ENCODE measurements around the gene POU2F3. TPM values are rescaled to one million over a fixed set of nuclear protein-coding genes. Genes with fewer than 3 reads are reported as not detected.

Gene POU2F3
- total RNA-seq, 4 donors from 2014 or later, result 0.27 to 0.46 TPM; not detected in 2

- WGBS, 2 donors (ENCODE audit: low coverage in 1 of 2), result 80 to 100% methylated on average over 1 of the region's 2 CpGs
- H3K36me3 ChIP-seq, result no peaks in the 10 kb centered on the region
- no peak overlapping the region for H3K27ac ChIP-seq
These were observed 926 bp downstream of the POU2F3 start for GRCh38 chr11:120240866-120241265.

GRCh38 chr11:120241277-120241676 is 1.3 kb downstream of the POU2F3 start:
- Histone ChIP-seq H3K9me3 (no peaks in the 10 kb centered on the region), H3K27me3 (peaks cover 76% of the 10 kb centered on the region), H3K4me3 (no peak overlapping the region), H3K27ac (no peak overlapping the region), H3K4me1 (peaks cover 0 to 10% (median 4%) of the 10 kb centered on the region in 3 donors), H3K36me3 (no peaks in the 10 kb centered on the region)
- no peak for ATAC-seq
- no peak for TF ChIP-seq POLR2A (IDR thresholded peaks at IDR 0.05)
- no peak for TF ChIP-seq POLR2AphosphoS5 (IDR thresholded peaks at IDR 0.05)
- no peak for TF ChIP-seq EP300 (IDR thresholded peaks at IDR 0.05)
- TF ChIP-seq CTCF (IDR thresholded peaks at IDR 0.05), result no peak
- WGBS, 2 donors (ENCODE audit: low coverage in 1 of 2), result 100% methylated on average over 2 of the region's 7 CpGs; no CpG with 5 or more reads in 1 of the 2 donors

More at GRCh38 chr11:120240866-120241265, 926 bp downstream of the POU2F3 start:
- no peak for ATAC-seq
- TF ChIP-seq CTCF (IDR thresholded peaks at IDR 0.05) (no peak), POLR2AphosphoS5 (IDR thresholded peaks at IDR 0.05) (no peak), POLR2A (IDR thresholded peaks at IDR 0.05) (no peak), EP300 (IDR thresholded peaks at IDR 0.05) (no peak)
- H3K27me3 ChIP-seq, result peaks cover 76% of the 10 kb centered on the region
- peaks cover 0 to 10% (median 4%) of the 10 kb centered on the region in 3 donors for H3K4me1 ChIP-seq
- H3K9me3 ChIP-seq, result no peaks in the 10 kb centered on the region
- H3K4me3 ChIP-seq, result no peak overlapping the region

GRCh38 chr11:120243221-120243620 is 3.3 kb downstream of the POU2F3 start:
- Histone ChIP-seq H3K36me3 (no peaks in the 10 kb centered on the region), H3K9me3 (no peaks in the 10 kb centered on the region), H3K4me3 (no peak overlapping the region), H3K27ac (no peak overlapping the region), H3K4me1 (peaks cover 0 to 10% (median 4%) of the 10 kb centered on the region in 3 donors), H3K27me3 (peaks cover 69% of the 10 kb centered on the region)
- WGBS, 2 donors (ENCODE audit: low coverage in 1 of 2), result 67% methylated on average over 2 of the region's 4 CpGs; no CpG with 5 or more reads in 1 of the 2 donors
- TF ChIP-seq EP300 (IDR thresholded peaks at IDR 0.05) (no peak), POLR2AphosphoS5 (IDR thresholded peaks at IDR 0.05) (no peak), CTCF (IDR thresholded peaks at IDR 0.05) (no peak), POLR2A (IDR thresholded peaks at IDR 0.05) (no peak)
- ATAC-seq, result no peak

GRCh38 chr11:120244476-120245365 is 4.8 kb downstream of the POU2F3 start:
- peaks cover 72% of the 10 kb centered on the region for H3K27me3 ChIP-seq
- no peak overlapping the region for H3K27ac ChIP-seq
- ATAC-seq, result no peak
- peaks cover 0 to 8% (median 4%) of the 10 kb centered on the region in 3 donors for H3K4me1 ChIP-seq
- WGBS, 2 donors (ENCODE audit: low coverage in 1 of 2), result 58 to 64% methylated on average over 2 to 7 of the region's 13 CpGs
- no peaks in the 10 kb centered on the region for H3K36me3 ChIP-seq
- TF ChIP-seq CTCF (IDR thresholded peaks at IDR 0.05), result no peak
- TF ChIP-seq POLR2AphosphoS5 (IDR thresholded peaks at IDR 0.05), result no peak
- no peak for TF ChIP-seq POLR2A (IDR thresholded peaks at IDR 0.05)
- no peak for TF ChIP-seq EP300 (IDR thresholded peaks at IDR 0.05)
- H3K4me3 ChIP-seq, result no peak overlapping the region
- no peaks in the 10 kb centered on the region for H3K9me3 ChIP-seq
